DND-41 (cell line): ENCODE data around the gene RNF6.

Experiments
- ATAC-seq: fragments of 200-7000 bp; cut with Tn5 transposase; 3 replicates; pipeline ENCODE4 v1.9.1; 2021; ENCODE audit warnings: low read depth; ENCODE audit not compliant: insufficient read depth
- DNase-seq: peaks from one replicate; pipeline ENCODE4 v3.0.0-alpha.2; 2020
- H2AFZ ChIP-seq: 2 replicates; pipeline ENCODE4 v1.6.0; 2012; ENCODE audit warnings: low read depth, low read length
- H3K27ac ChIP-seq: 2 replicates; pipeline ENCODE4 v1.5.1; 2012; ENCODE audit warnings: low read length, inconsistent platforms
- H3K27me3 ChIP-seq: fragments of 200-600 bp; sonication (generic); 2 replicates; pipeline ENCODE4 v1.6.0; 2012; ENCODE audit warnings: low read length, mild to moderate bottlenecking, inconsistent platforms; ENCODE audit not compliant: insufficient read depth, poor library complexity
- H3K36me3 ChIP-seq: 2 replicates; pipeline ENCODE4 v1.5.1; 2012; ENCODE audit warnings: low read length, inconsistent platforms; ENCODE audit not compliant: insufficient read depth
- H3K4me1 ChIP-seq: 2 replicates; pipeline ENCODE4 v1.5.1; 2012; ENCODE audit warnings: mild to moderate bottlenecking, low read length; ENCODE audit not compliant: insufficient read depth
- H3K4me2 ChIP-seq: 2 replicates; pipeline ENCODE4 v1.6.0; 2012; ENCODE audit warnings: mild to moderate bottlenecking, moderate library complexity, low read length, inconsistent platforms; ENCODE audit not compliant: insufficient read depth
- H3K4me3 ChIP-seq, 2 experiments: fragments of 200-600 bp in 1 of 2; shearing (Covaris generic) in 1 of 2; 2 replicates each; pipeline ENCODE4 v1.5.1; 2012 to 2016; ENCODE audit warnings: inconsistent platforms in 2 of 2, low read length in 2 of 2, mild to moderate bottlenecking in 2 of 2, low read depth in 1 of 2, moderate library complexity in 1 of 2
- H3K79me2 ChIP-seq: 2 replicates; pipeline ENCODE4 v1.6.0; 2012; ENCODE audit warnings: low read length, inconsistent platforms; ENCODE audit not compliant: insufficient read depth
- H3K9ac ChIP-seq: 2 replicates; pipeline ENCODE4 v1.6.0; 2012; ENCODE audit warnings: low read depth, mild to moderate bottlenecking, inconsistent platforms, low read length, moderate library complexity
- H3K9me3 ChIP-seq: 2 replicates; pipeline ENCODE4 v1.5.1; 2012; ENCODE audit warnings: low read length, moderate library complexity, mild to moderate bottlenecking, inconsistent platforms; ENCODE audit not compliant: insufficient read depth, severe bottlenecking
- H4K20me1 ChIP-seq: 2 replicates; pipeline ENCODE4 v1.6.0; 2012; ENCODE audit warnings: low read length; ENCODE audit not compliant: insufficient read depth
- EZH2 ChIP-seq: IDR thresholded peaks from 3 replicates; pipeline ENCODE4 v1.6.1; 2012; ENCODE audit warnings: borderline replicate concordance, low read depth, mild to moderate bottlenecking, moderate library complexity, low read length, inconsistent platforms; ENCODE audit not compliant: severe bottlenecking
- TF ChIP-seq, protein P1 (sequence below): IDR thresholded peaks from 2 replicates; pipeline ENCODE4 v1.5.1; 2012; ENCODE audit warnings: borderline replicate concordance, low read length, moderate library complexity, mild to moderate bottlenecking; ENCODE audit not compliant: poor library complexity, severe bottlenecking; ENCODE audit errors: extremely low read depth

Gene RNF6

DNA sequence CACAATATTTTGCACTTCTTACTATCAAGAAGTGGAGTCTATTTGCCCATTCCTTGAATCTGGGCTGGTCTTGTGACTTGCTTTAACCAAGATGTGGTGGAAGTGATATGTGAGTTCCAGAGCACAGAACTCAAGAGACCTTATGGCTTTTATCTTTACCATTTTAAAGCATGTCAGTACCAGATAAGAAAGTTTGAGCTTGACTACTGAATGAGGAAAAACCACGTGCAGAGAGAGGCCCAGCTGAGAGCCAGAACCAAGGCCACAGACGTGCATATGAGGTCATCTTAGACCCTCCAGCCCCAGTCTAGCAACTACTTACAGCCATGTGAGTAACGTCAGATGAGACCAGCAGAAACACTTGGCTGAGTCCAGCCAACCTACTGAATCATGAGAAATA lies 25.5 kb upstream of the RNF6 start:
- Histone ChIP-seq H3K9me3 (peaks cover 2% of the 10 kb centered on the region), H4K20me1 (no peaks in the 10 kb centered on the region), H3K4me1 (no peaks in the 10 kb centered on the region), H3K9ac (no peak overlapping the region), H3K27ac (no peak overlapping the region), H3K4me3 (no peak overlapping the region), H2AFZ (no peak overlapping the region), H3K4me2 (no peak overlapping the region), H3K79me2 (no peaks in the 10 kb centered on the region), H3K27me3 (no peaks in the 10 kb centered on the region), H3K36me3 (no peaks in the 10 kb centered on the region)
- ATAC-seq (no peak), DNase-seq (no peak)
- TF ChIP-seq, protein P1, sequence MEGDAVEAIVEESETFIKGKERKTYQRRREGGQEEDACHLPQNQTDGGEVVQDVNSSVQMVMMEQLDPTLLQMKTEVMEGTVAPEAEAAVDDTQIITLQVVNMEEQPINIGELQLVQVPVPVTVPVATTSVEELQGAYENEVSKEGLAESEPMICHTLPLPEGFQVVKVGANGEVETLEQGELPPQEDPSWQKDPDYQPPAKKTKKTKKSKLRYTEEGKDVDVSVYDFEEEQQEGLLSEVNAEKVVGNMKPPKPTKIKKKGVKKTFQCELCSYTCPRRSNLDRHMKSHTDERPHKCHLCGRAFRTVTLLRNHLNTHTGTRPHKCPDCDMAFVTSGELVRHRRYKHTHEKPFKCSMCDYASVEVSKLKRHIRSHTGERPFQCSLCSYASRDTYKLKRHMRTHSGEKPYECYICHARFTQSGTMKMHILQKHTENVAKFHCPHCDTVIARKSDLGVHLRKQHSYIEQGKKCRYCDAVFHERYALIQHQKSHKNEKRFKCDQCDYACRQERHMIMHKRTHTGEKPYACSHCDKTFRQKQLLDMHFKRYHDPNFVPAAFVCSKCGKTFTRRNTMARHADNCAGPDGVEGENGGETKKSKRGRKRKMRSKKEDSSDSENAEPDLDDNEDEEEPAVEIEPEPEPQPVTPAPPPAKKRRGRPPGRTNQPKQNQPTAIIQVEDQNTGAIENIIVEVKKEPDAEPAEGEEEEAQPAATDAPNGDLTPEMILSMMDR: no peak
- no peak for TF ChIP-seq EZH2

DNA sequence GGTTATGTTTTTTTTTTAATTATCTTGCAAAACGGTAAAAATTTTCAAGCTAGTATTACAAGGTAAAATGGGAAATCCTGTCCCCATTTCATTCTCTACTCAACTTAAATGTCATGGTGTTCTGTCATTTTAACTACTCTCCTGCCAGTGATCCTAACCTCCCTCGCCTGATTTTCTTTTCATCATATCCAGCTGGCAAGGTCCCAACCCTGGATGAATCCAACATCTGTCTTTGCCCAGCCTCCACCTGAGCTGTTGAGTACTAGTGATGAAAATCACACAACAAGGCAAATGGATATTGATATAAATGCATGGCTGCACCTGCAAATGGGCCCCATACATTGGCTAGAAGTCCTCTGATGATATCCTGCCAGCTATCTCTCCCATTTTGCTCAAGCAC lies 24.9 kb upstream of the RNF6 start:
- TF ChIP-seq, protein P1: no peak
- no peak for TF ChIP-seq EZH2
- no peak for DNase-seq
- H3K27me3 ChIP-seq: no peaks in the 10 kb centered on the region
- no peak overlapping the region for H3K4me2 ChIP-seq
- no peak overlapping the region for H3K9ac ChIP-seq
- ATAC-seq: no peak
- no peak overlapping the region for H3K4me3 ChIP-seq
- H3K9me3 ChIP-seq: peaks cover 5% of the 10 kb centered on the region
- H3K79me2 ChIP-seq: no peaks in the 10 kb centered on the region
- no peak overlapping the region for H3K27ac ChIP-seq
- no peaks in the 10 kb centered on the region for H3K36me3 ChIP-seq
- no peak overlapping the region for H2AFZ ChIP-seq
- H3K4me1 ChIP-seq: no peaks in the 10 kb centered on the region
- H4K20me1 ChIP-seq: no peaks in the 10 kb centered on the region

DNA sequence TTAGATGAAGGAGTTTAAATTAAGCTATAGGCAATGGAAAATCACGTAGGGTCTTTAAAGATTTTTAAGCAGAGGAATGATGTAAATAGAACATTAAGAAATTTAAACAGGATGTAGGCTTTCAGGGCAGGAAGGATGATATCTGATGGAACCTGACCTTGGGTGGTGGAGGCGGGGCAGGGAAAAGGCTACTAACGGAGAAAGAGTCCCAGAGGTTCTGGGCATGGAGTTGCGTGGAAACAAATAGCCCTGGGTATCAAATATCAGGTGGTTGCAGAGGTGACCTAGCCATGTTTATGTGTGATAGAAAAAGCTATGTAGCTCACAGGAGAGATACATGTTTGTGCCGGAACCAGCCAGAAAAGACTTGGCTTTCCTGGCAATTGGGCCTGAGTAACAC lies 24.0 kb upstream of the RNF6 start:
- peaks cover 5% of the 10 kb centered on the region for H3K9me3 ChIP-seq
- H3K9ac ChIP-seq: no peak overlapping the region
- no peak for DNase-seq
- H3K27ac ChIP-seq: no peak overlapping the region
- H2AFZ ChIP-seq: no peak overlapping the region
- no peak overlapping the region for H3K4me3 ChIP-seq
- H4K20me1 ChIP-seq: no peaks in the 10 kb centered on the region
- no peaks in the 10 kb centered on the region for H3K4me1 ChIP-seq
- no peaks in the 10 kb centered on the region for H3K36me3 ChIP-seq
- H3K27me3 ChIP-seq: no peaks in the 10 kb centered on the region
- no peak overlapping the region for H3K4me2 ChIP-seq
- no peak for ATAC-seq
- no peak for TF ChIP-seq EZH2
- TF ChIP-seq, protein P1: no peak
- no peaks in the 10 kb centered on the region for H3K79me2 ChIP-seq

DNA sequence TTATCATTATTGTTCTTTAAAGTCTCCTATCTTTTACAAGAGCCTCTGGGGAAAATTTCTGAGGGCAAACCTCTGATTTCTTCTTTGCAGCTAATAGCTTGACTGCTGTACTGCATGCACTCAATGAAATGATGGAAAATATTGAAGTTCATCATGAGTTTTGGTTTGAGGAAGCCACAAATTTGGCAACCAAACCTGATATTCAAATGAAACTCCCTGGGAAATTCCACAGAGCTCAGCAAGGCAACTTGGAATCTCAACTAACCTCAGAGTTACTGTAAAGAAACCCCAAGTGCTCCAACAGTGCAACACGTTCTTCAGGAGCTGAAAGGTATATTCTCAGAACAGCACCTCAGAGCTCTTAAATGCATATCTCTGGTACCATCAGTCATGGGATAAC lies 14.2 kb upstream of the RNF6 start:
- TF ChIP-seq, protein P1: no peak
- no peak for TF ChIP-seq EZH2
- H3K9ac ChIP-seq: no peak overlapping the region
- no peak overlapping the region for H2AFZ ChIP-seq
- peaks cover 5% of the 10 kb centered on the region for H3K27me3 ChIP-seq
- H3K4me1 ChIP-seq: no peaks in the 10 kb centered on the region
- DNase-seq (no peak), ATAC-seq (no peak)
- H4K20me1 ChIP-seq: no peaks in the 10 kb centered on the region
- H3K9me3 ChIP-seq: no peaks in the 10 kb centered on the region
- H3K4me3 ChIP-seq: no peak overlapping the region
- no peaks in the 10 kb centered on the region for H3K36me3 ChIP-seq
- H3K27ac ChIP-seq: no peak overlapping the region
- no peaks in the 10 kb centered on the region for H3K79me2 ChIP-seq
- H3K4me2 ChIP-seq: no peak overlapping the region
